Left ventricle myocardium inferior (tissue), 1 donor: Measurements from ENCODE around the gene HOXB3. TPM values are rescaled to one million over a fixed set of nuclear protein-coding genes. Genes with fewer than 3 reads are reported as not detected.

Experiments
- DNase-seq: peaks from one replicate; pipeline ENCODE4 v3.0.0-alpha.2; 2020
- H3K27ac ChIP-seq: fragments of 200-600 bp; replicated peaks from 2 replicates; pipeline ENCODE4 v1.8.0; 2021
- H3K27me3 ChIP-seq: fragments of 200-600 bp; 2 replicates; pipeline ENCODE4 v1.8.0; 2021; ENCODE audit warnings: low read depth
- H3K36me3 ChIP-seq: fragments of 200-600 bp; 2 replicates; pipeline ENCODE4 v1.8.0; 2021
- H3K4me1 ChIP-seq: fragments of 200-600 bp; 2 replicates; pipeline ENCODE4 v1.8.0; 2021
- H3K4me3 ChIP-seq: fragments of 200-600 bp; 2 replicates; pipeline ENCODE4 v1.8.0; 2021; ENCODE audit warnings: mild to moderate bottlenecking, moderate library complexity
- H3K9me3 ChIP-seq: fragments of 200-600 bp; replicated peaks from 2 replicates; pipeline ENCODE4 v1.8.0; 2021
- CTCF ChIP-seq: fragments of 200-600 bp; IDR thresholded peaks from 2 replicates; pipeline ENCODE4 v1.8.0; 2021; ENCODE audit warnings: antibody characterized with exemption, mild to moderate bottlenecking, borderline replicate concordance
- intact Hi-C: fragments of 100-400 bp; cut with micrococcal nuclease; formaldehyde crosslinking; loops from one replicate; pipeline ENCODE4 v1.11.0; 2022
- total RNA-seq: library from RNA; stranded (reverse); fragmentation: NEBNext Ultra II Directional; extraction: Animal tissue kit (Norgen Biotek cat#: 25700); gene quantifications from one replicate; pipeline ENCODE4 v1.2.1, GENCODE V29; 2021
- donor health status: DM: no; HTN: yes; CAD: no; lungs with severe emphysema.

Gene HOXB3
- total RNA-seq, 1 donor from 2014 or later: 0.91 TPM

DNA sequence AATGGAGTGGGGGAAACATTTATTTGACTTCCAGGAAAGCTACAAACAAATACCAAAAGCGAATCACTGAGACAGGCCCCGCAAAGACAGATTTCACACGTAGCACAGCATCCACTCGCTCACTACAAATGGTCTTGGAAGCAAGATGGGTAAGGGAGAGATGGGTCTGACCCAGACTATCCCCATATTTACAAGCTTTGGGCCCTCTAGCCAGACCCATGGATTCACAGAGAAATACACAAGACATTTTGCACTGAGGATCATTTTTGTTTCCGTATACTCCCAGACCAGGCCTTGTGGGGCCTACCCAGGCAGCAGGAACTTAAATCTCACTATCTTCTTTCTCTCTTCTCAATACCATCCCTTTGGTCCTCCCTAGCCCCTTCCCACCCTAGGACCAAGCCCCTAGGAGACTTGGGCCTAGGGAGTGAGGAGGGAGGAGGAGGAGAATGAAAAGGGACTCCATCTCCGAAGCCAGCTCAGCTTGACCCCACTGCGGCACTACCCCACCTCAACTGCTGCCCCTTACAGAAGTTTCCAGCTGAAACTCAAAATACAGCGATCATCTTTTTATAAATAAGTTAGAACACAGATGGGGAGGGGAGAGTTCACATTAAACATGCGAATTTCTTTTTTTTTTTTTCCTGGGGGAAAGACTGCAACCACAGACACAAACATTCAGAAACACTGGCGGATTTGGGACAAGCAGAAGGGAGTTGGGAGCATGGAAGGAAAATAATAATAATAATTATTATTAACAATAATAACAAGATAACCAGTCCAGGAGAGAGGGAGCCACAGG lies 1.4 kb upstream of the HOXB3 start:
- Histone ChIP-seq H3K4me3 (no peak overlapping the region), H3K27me3 (peaks cover 100% of the 10 kb centered on the region), H3K4me1 (peaks cover 22% of the 10 kb centered on the region), H3K9me3 (no peaks in the 10 kb centered on the region), H3K27ac (no peak overlapping the region), H3K36me3 (no peaks in the 10 kb centered on the region)
- TF ChIP-seq CTCF: no peak
- intact Hi-C loops: no loop called here
- DNase-seq: no peak

GRCh38 chr17:48590607-48591161 lies 643 bp upstream of the HOXB3 start:
- Histone ChIP-seq H3K27ac (no peak overlapping the region), H3K36me3 (no peaks in the 10 kb centered on the region), H3K9me3 (no peaks in the 10 kb centered on the region), H3K27me3 (peaks cover 100% of the 10 kb centered on the region), H3K4me3 (no peak overlapping the region), H3K4me1 (peaks cover 23% of the 10 kb centered on the region)
- TF ChIP-seq CTCF: no peak
- DNase-seq: no peak
- intact Hi-C loops: no loop called here

DNA sequence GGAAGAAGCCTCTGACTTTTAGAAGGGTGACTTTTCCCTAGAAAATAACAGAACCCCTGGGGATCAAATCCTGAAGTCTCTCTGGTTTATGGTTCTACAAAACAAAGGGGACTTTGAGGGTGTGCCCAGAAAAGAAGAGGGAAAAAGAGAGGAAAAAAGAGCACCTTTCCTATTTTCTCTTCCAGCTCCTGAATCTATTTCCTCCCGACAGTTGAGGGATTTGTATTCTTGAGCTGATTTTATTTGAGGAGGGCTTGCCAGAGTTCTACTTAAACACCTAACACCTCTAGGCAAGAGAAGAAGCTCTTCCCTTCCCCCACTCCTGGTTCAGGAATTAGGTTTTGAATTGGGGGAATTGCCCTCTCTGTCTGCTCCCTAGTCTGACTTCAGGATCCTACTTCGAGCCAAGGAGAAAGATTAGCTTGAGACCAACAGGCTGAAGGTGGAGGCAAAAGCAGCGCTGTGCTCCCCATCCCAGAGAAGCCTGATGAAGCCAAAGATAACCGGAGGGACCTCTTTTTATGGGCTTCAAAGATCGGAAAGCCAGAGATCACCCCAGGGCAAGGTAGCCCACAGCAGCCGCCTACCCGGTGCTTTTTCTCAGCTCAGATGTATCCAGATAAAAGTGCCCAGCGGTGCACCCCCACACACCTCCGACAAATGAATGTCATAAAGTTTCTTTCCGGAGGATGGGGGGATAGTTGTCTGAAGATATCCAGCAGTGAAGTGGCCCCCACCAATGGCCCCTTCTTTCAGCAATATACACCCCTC lies 796 bp downstream of the HOXB3 start:
- H3K4me1 ChIP-seq: peaks cover 31% of the 10 kb centered on the region
- no peaks in the 10 kb centered on the region for H3K9me3 ChIP-seq
- H3K4me3 ChIP-seq: no peak overlapping the region
- no peak overlapping the region for H3K27ac ChIP-seq
- no peak for DNase-seq
- intact Hi-C loops: no loop called here
- H3K27me3 ChIP-seq: peaks cover 100% of the 10 kb centered on the region
- no peaks in the 10 kb centered on the region for H3K36me3 ChIP-seq
- no peak for TF ChIP-seq CTCF

DNA sequence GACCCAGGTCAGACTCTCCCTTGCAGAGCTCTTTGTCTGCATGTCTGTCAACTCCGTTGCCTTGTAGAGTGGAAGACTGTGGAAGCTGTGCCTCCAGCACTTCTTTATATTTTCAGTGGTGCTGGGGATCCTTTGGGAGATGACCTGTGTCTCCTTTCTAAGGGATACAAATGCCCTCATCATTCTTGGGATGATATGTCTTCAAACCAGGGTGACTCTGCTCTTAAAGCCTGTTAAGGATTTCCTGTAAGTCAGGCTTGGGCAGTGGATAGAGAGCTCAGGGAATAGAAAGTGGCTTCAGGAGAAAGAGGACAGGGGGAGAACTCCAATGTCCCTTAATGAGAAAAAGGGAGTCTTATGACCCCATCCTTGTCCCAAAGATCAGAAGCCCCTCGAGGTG lies 1.5 kb downstream of the HOXB3 start:
- Histone ChIP-seq H3K4me1 (peaks cover 25% of the 10 kb centered on the region), H3K4me3 (no peak overlapping the region), H3K27ac (no peak overlapping the region), H3K27me3 (peaks cover 100% of the 10 kb centered on the region), H3K9me3 (no peaks in the 10 kb centered on the region), H3K36me3 (no peaks in the 10 kb centered on the region)
- DNase-seq: no peak
- intact Hi-C loops: no loop called here
- no peak for TF ChIP-seq CTCF

GRCh38 chr17:48588074-48588415 lies 2.0 kb downstream of the HOXB3 start:
- Histone ChIP-seq H3K36me3 (no peaks in the 10 kb centered on the region), H3K27me3 (peaks cover 100% of the 10 kb centered on the region), H3K4me3 (no peak overlapping the region), H3K4me1 (peaks cover 20% of the 10 kb centered on the region), H3K27ac (no peak overlapping the region), H3K9me3 (no peaks in the 10 kb centered on the region)
- intact Hi-C loops: no loop called here
- no peak for DNase-seq
- TF ChIP-seq CTCF: no peak
